AG09309 (cell line): Measurements from ENCODE around the gene RNF123.
A peak's percentile ranks its signal among the peaks of the same experiment; 100 is the strongest.
"Not testable (repeated sequence)": the region's sequence is repeated elsewhere in the genome, so short reads cannot be mapped to it uniquely, and the experiment has no call there.

Experiments used
- DNase-seq: peaks from one replicate; pipeline ENCODE4 v3.0.0-alpha.2; 2010; ENCODE audit warnings: low read depth
- H3K4me3 ChIP-seq: 2 replicates; pipeline ENCODE4 v1.5.1; 2011; ENCODE audit warnings: mild to moderate bottlenecking, low read depth, low read length, moderate library complexity; ENCODE audit not compliant: control insufficient read depth
- TF ChIP-seq, protein P1 (sequence below): IDR thresholded peaks from 2 replicates; pipeline ENCODE4 v1.5.1; 2011; ENCODE audit warnings: mild to moderate bottlenecking, low read depth, low read length, inconsistent platforms; ENCODE audit not compliant: insufficient read depth, control insufficient read depth; ENCODE audit errors: missing control alignments

The RNF123 gene

GRCh38 chr3:49675912-49676311 lies 13.4 kb upstream of the RNF123 start:
- TF ChIP-seq, protein P1, sequence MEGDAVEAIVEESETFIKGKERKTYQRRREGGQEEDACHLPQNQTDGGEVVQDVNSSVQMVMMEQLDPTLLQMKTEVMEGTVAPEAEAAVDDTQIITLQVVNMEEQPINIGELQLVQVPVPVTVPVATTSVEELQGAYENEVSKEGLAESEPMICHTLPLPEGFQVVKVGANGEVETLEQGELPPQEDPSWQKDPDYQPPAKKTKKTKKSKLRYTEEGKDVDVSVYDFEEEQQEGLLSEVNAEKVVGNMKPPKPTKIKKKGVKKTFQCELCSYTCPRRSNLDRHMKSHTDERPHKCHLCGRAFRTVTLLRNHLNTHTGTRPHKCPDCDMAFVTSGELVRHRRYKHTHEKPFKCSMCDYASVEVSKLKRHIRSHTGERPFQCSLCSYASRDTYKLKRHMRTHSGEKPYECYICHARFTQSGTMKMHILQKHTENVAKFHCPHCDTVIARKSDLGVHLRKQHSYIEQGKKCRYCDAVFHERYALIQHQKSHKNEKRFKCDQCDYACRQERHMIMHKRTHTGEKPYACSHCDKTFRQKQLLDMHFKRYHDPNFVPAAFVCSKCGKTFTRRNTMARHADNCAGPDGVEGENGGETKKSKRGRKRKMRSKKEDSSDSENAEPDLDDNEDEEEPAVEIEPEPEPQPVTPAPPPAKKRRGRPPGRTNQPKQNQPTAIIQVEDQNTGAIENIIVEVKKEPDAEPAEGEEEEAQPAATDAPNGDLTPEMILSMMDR = no peak
- no peak for DNase-seq
- H3K4me3 ChIP-seq = no peak overlapping the region

DNA sequence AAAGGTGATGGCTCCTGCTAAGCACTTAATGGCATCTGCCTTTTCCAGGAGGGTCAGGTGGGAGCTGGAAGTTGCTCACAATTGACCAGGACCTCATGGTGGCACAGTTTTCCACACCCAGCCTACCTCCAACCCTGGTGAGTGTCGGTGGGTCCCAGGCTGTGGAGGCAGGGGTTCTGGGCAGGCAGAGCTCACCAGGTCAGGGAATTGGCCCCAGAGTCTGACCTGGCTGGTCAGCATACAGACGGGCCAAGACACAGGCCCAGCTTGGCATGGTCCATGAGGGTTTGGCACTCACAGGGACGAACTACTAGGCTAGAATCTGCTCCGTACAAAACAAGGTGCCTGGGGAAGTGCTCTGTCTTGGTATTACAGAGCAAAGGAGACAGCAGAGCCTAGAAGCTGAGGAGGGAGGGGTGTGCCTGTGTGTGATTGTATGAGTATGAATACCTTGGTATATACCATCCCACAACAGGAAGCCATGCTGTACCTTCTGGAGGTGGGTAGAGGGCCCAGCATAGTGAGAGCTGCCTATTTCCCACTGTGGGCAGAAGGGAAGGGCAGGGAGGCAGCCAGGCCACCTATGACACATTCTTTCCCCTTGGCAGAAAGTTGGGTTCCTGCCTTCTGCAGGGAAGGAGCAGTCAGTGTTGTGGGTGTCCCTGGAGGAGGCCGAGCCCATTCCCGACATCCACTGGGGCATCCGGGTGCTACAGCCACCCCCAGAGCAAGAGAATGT lies 8.7 kb upstream of the RNF123 start:
- TF ChIP-seq, protein P1 = no peak
- H3K4me3 ChIP-seq = no peak overlapping the region
- no peak for DNase-seq

DNA sequence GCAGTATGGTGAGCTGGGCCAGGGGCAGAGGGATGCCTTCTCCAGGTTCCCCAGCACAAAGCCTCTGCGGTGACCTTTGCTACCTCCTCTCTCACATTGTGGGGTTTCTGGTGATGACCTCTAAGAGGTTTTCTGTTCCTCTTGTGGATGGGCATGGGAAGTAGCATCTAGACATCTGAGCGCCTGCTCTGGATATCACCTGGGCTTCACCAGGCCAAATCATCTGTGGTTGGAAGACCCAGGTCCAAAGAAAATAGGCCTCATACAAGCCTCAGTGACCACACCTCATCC lies 8.2 kb upstream of the RNF123 start:
- DNase-seq = no peak
- no peak overlapping the region for H3K4me3 ChIP-seq
- TF ChIP-seq, protein P1 = no peak

DNA sequence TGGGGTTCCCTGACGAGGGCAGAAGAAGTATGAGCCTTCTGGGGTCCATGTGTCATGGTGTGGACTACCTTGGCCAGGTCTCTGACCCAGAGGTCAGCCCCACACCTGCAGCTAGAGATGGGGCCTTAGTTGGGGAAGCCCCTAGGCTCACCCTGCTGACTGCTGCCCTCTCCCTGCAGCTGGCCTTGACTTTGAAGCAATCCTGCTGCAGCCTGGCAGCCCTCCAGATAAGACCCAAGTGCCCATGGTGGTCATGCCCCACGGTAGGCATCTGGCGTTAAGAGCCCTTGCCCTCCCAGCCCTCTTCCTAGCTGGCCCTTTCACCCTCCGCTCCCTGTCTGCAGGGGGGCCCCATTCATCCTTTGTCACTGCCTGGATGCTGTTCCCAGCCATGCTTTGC lies 7.8 kb upstream of the RNF123 start:
- no peak overlapping the region for H3K4me3 ChIP-seq
- TF ChIP-seq, protein P1 = no peak
- no peak for DNase-seq

GRCh38 chr3:49683162-49683561 lies 6.2 kb upstream of the RNF123 start:
- TF ChIP-seq, protein P1 = no peak
- no peak overlapping the region for H3K4me3 ChIP-seq
- DNase-seq = no peak

- DNase-seq, H3K4me3 ChIP-seq: not testable (repeated sequence)
Observed at GRCh38 chr3:49684453-49684852, 4.9 kb upstream of the RNF123 start.

DNA sequence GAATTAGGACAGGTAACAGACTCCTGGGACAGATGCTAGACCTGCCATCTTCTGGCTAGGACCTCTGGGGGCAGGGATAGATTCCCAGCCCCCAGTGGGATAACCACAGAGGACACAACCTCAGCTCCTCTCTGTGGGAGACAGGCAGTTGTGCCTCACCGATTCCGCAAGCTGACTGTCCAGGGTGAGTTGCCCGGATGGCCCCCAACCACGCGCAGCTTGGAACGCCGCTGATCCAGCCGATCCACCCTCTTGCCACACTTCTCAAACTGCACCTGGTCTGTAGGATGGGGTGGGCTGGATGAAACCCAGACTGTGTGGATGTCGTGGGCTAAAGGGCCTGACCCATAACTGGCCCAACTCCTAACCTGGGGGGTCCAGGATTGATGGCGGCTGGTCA lies 4.3 kb upstream of the RNF123 start:
- not testable (repeated sequence) for DNase-seq

GRCh38 chr3:49685846-49686245 lies 3.5 kb upstream of the RNF123 start:
- DNase-seq, H3K4me3 ChIP-seq: not testable (repeated sequence)

More for the DNA sequence above, 4.3 kb upstream of the RNF123 start:
- not testable (repeated sequence) for H3K4me3 ChIP-seq

DNA sequence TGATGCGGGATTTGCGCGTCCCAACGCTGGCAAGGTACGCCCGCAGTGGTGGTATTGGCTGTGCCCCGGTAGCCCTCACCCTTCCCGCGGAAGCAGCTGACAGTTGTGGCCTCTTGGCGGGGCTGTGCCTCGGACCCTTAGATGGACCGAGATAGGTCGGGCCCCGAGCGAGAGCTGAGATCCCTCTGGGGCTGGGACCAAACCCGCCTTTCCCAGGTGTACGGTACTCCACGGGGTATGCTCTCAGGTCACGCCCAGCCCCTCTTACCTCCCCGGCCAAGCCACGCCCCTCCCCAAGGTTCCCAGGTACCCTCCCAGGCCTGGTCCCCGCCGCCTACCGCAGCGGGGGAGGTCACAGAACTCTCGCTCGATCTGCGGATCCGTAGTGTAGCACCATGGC lies 3.0 kb upstream of the RNF123 start:
- DNase-seq = not testable (repeated sequence)
- H3K4me3 ChIP-seq = peak overlapping the region; percentile 29

GRCh38 chr3:49686769-49687423 lies 2.5 kb upstream of the RNF123 start:
- DNase-seq = not testable (repeated sequence)
- peak overlapping the region; percentile 29 for H3K4me3 ChIP-seq

DNA sequence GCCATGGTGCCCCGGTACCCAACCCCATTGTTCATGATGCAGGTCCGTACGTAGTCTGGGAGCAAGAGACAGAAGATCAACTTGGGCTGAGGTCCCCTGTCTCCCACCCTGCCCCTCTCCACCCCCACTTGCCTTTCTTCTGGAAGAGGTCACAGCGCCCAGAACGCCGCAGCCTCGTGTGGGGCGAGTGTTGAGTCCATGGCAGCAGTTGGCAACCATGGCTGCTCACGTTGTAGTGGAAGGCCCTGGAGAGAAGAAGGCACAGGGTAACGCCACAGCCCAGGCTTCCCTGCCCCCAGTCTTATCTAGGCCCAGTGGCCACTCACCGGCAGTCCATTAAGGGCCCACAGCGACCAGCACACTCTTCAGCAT lies 1.9 kb upstream of the RNF123 start:
- H3K4me3 ChIP-seq, DNase-seq: not testable (repeated sequence)

DNA sequence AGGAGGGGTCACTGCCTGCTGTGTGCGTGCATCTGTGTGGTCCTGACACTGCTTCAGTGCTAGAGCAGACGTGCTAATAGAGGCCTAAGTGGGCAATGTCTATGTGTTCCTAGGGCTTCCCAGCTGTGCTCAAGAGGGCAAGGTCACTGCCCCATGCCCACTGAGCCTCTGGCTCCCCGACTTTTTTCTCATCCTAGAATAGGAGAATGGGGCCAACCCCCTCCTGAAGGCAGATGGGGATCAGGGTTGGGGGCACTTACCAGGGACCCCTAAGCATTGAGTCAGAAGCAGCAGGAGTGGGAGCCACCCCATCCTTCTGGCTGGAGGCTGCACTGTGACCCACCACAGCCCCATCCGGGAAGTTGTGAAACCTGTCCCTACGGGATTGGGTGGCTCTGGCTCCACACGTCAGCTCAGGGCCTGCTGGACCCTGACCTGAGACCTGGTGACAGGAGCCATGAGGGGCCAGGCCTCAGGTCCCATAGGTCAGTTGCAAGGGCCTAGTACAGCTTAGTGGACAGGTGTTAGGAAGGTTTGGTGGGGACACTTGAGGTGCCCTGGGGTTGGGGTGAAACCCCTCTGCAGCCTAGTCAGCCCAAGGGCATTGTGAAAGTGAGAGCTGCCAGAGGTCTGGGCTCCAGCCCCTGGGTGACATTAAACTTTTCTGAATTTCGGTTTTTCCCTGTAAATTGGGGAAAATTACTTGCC lies 865 bp upstream of the RNF123 start:
- DNase-seq = not testable (repeated sequence)
- H3K4me3 ChIP-seq = peak overlapping the region; percentile 99
